A673 (cell line): Measurements from ENCODE around the gene THY1. TPM values are rescaled to one million over a fixed set of nuclear protein-coding genes. Genes with fewer than 3 reads are reported as not detected.
A peak's percentile ranks its signal among the peaks of the same experiment; 100 is the strongest.

Source experiments
- BruUV-seq: library from RNA; stranded (reverse); fragments of 400-500 nt; replicated peaks from 2 replicates; lab custom pipeline; 2021; lab: Mats Ljungman, UMichigan
- CTCF ChIA-PET: fragments of 300-600 bp; sonication (Branson Sonifier 250); formaldehyde crosslinking; loops from one replicate; lab custom pipeline; 2022; ENCODE audit warnings: antibody characterized with exemption; lab: Charles Lee
- POLR2A ChIA-PET: fragments of 300-600 bp; sonication (Branson Sonifier 250); formaldehyde crosslinking; loops from one replicate; lab custom pipeline; 2022; ENCODE audit warnings: antibody characterized with exemption; ENCODE audit not compliant: low non-redundant PET; lab: Charles Lee
- DNase-seq: peaks from one replicate; pipeline ENCODE4 v3.0.0-alpha.2; 2015; ENCODE audit warnings: low spot score
- H3K27ac ChIP-seq: fragments of 200-600 bp; sonication (generic); 2 replicates; pipeline ENCODE4 v1.5.1; 2016; ENCODE audit warnings: mixed run types, low read depth, mild to moderate bottlenecking, mixed read lengths, antibody characterized with exemption, low read length; ENCODE audit not compliant: poor library complexity, severe bottlenecking
- H3K27me3 ChIP-seq: fragments of 200-600 bp; sonication (generic); replicated peaks from 2 replicates; pipeline ENCODE4 v1.6.1; 2017; ENCODE audit warnings: mixed run types, low read depth, mild to moderate bottlenecking, mixed read lengths, antibody characterized with exemption, low read length; ENCODE audit not compliant: insufficient read depth, poor library complexity
- H3K36me3 ChIP-seq: fragments of 200-600 bp; sonication (generic); 2 replicates; pipeline ENCODE4 v1.6.1; 2016; ENCODE audit warnings: mixed run types, mild to moderate bottlenecking, mixed read lengths, antibody characterized with exemption, low read length; ENCODE audit not compliant: insufficient read depth, poor library complexity, severe bottlenecking
- H3K4me1 ChIP-seq: fragments of 200-600 bp; sonication (generic); 2 replicates; pipeline ENCODE4 v1.6.1; 2017; ENCODE audit warnings: mixed run types, mild to moderate bottlenecking, mixed read lengths, antibody characterized with exemption, low read length; ENCODE audit not compliant: insufficient read depth, poor library complexity, severe bottlenecking
- H3K4me3 ChIP-seq: fragments of 200-600 bp; sonication (generic); 2 replicates; pipeline ENCODE4 v1.5.1; 2016; ENCODE audit warnings: low read depth, mixed run types, mild to moderate bottlenecking, mixed read lengths, low read length; ENCODE audit not compliant: poor library complexity, severe bottlenecking
- H3K9me3 ChIP-seq: fragments of 200-600 bp; sonication (generic); 2 replicates; pipeline ENCODE4 v1.6.1; 2016; ENCODE audit warnings: mixed run types, low read depth, mild to moderate bottlenecking, mixed read lengths, antibody characterized with exemption, low read length; ENCODE audit not compliant: poor library complexity, severe bottlenecking
- CTCF ChIP-seq: fragments of 300-800, 200-600 bp; sonication (generic); conservative IDR thresholded peaks from 2 replicates; pipeline ENCODE4 v1.5.1; 2017; ENCODE audit warnings: low read depth, mild to moderate bottlenecking, antibody characterized with exemption, low read length, moderate library complexity, mixed read lengths
- EZH2 ChIP-seq: fragments of 200-600 bp; sonication (generic); IDR thresholded peaks from 2 replicates; pipeline ENCODE4 v1.6.1; 2017; ENCODE audit warnings: borderline replicate concordance, low read depth, mild to moderate bottlenecking, mixed read lengths, antibody characterized with exemption, low read length; ENCODE audit not compliant: poor library complexity, severe bottlenecking
- intact Hi-C: fragments of 100-400 bp; cut with micrococcal nuclease; formaldehyde crosslinking; loops from one replicate; pipeline ENCODE4 v1.10.0; 2022; ENCODE audit not compliant: unreplicated experiment
- total RNA-seq: library from RNA; stranded (reverse); gene quantifications from 2 replicates; pipeline ENCODE4 v1.2.3, GENCODE V29; 2021

The THY1 gene
- total RNA-seq, 1 experiment from 2014 or later: 187 TPM

- Histone ChIP-seq H3K4me3 (no peak overlapping the region), H3K36me3 (no peaks in the 10 kb centered on the region), H3K4me1 (peaks cover 5% of the 10 kb centered on the region), H3K9me3 (no peaks in the 10 kb centered on the region), H3K27ac (no peak overlapping the region), H3K27me3 (no peaks in the 10 kb centered on the region)
- ChIA-PET CTCF (no interaction called here), POLR2A (no interaction called here)
- peak; percentile 75 for DNase-seq
- no TSS peak for BruUV-seq
- TF ChIP-seq EZH2 (no peak), CTCF (no peak)
- intact Hi-C loops: no loop called here
Measured at GRCh38 chr11:119447664-119448242, 24.8 kb upstream of the THY1 start.

DNA sequence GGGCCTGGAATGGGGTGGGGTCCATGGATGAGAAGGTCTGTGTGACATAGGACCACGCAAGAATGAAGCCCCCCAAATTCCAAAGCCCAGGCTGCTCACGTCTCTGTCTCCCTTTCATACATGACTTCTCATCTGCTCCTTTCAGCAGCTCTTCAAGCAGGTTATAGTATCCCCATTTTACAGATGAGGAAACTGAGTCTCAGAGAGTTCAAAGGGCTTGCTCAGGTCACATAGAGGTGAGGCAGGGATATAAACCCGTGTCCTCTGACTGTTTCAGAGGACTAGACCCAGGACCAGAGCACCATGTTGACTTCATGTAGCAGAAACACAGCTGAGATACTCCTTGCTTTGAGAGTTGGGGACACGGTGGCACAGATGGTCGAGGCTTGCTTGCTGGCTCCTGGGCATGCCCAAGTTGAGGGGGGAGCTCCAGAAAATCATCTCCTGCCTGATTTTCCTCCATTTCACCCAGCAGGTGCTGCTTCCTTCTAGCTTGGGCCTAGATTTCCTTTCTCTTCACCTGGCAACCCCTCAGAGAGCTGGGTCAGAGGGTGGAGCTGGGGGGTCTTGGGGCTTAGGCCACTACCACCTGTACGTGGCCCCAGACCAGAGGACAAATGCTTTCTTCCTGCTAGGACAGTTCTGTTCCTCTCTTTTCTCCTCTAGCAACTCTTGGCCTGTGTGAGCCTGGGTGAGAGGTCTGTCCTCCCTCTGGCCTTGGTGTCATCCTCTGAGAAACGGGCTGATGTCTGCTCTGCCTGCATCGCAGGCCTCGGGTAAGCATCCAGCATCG is 24.1 kb upstream of the THY1 start:
- CTCF ChIA-PET: no interaction called here
- POLR2A ChIA-PET: no interaction called here
- H3K27ac ChIP-seq: no peak overlapping the region
- no peak for DNase-seq
- H3K36me3 ChIP-seq: no peaks in the 10 kb centered on the region
- H3K4me1 ChIP-seq: peaks cover 5% of the 10 kb centered on the region
- H3K4me3 ChIP-seq: no peak overlapping the region
- intact Hi-C loops: no loop called here
- BruUV-seq: no TSS peak
- TF ChIP-seq EZH2 (no peak), CTCF (no peak)
- no peaks in the 10 kb centered on the region for H3K9me3 ChIP-seq
- H3K27me3 ChIP-seq: no peaks in the 10 kb centered on the region

- H3K27me3 ChIP-seq: no peaks in the 10 kb centered on the region
- no TSS peak for BruUV-seq
- no peaks in the 10 kb centered on the region for H3K36me3 ChIP-seq
- H3K4me1 ChIP-seq: peaks cover 5% of the 10 kb centered on the region
- ChIA-PET CTCF (no interaction called here), POLR2A (no interaction called here)
- intact Hi-C loops: no loop called here
- H3K9me3 ChIP-seq: no peaks in the 10 kb centered on the region
- H3K4me3 ChIP-seq: no peak overlapping the region
- DNase-seq: no peak
- TF ChIP-seq CTCF (no peak), EZH2 (no peak)
- H3K27ac ChIP-seq: no peak overlapping the region
Measured at GRCh38 chr11:119446434-119446833, 23.5 kb upstream of the THY1 start.
